ENCODE measurements around the gene TNFRSF25. TPM values are rescaled to one million over a fixed set of nuclear protein-coding genes. Genes with fewer than 3 reads are reported as not detected.

Gene TNFRSF25
- polyA plus RNA-seq, 1 of the 3 experiments (the other 2 are of a cell fraction) = 20.8 TPM

DNA sequence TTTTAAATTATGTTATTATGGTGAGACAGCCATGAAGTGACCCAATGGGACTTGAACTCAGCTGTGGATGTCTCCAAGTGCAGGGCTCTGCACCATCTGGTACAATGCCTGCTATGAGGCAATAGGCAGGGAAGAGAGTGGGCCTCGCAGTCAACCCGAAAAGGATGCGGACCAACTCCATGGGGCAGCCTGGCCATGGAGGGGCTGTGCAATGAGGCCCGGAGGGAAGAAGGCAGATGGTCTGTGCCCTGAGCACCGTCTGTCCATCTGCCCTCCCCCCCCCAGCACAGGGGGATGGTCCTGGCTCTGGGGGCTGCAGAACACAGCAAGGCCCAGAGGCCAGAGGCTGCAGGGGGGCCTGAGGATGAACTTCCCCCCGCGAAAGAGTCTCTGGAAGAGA lies 24.4 kb downstream of the TNFRSF25 start:
- CTCF ChIA-PET = interaction anchor here (1.1 to 13.6 kb wide), 11 partner anchors 8 to 203 kb away, joined by 3 to 290 read pairs (median 9); partner anchors contain the start of genes ESPN, GPR153, HES2 and HES3
- WGBS (ENCODE audit: low lambda C conversion rate) = 93% methylated on average over 5 of the region's 7 CpGs

DNA sequence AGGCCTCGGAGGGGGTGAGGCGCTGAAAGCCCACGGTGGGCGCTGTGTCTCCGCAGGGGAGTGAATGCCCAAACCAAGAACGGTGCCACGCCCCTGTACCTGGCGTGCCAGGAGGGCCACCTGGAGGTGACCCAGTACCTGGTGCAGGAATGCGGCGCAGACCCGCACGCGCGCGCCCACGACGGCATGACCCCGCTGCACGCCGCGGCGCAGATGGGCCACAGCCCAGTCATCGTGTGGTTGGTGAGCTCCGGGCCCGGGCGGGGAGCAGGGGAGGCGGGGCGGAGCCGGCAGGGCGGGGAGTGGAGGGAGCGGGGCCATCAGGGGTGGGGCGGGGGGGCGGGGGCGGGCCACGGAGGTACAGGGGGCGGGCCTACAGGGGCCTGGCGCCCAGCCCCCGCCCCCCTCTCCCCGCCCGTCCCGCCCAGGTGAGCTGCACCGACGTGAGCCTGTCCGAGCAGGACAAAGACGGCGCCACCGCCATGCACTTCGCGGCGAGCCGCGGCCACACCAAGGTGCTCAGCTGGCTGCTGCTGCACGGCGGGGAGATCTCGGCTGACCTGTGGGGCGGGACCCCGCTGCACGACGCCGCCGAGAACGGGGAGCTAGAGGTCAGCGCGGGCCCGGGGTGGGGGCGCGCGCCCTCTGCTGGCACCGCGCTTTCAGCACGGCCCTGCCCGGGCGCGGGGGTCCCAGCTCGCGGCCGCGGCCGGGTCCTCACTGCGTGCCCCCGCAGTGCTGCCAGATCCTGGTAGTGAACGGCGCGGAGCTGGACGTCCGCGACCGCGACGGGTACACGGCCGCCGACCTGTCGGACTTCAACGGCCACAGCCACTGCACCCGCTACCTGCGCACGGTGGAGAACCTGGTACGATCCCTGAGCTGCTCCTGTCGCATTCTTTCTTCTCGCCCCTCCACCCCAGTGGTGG lies 25.5 kb downstream of the TNFRSF25 start:
- ChIA-PET POLR2A (no interaction called here), CTCF (interaction anchor here (0.7 to 13.6 kb wide), 20 partner anchors 9 to 206 kb away, joined by 3 to 290 read pairs (median 5); partner anchors contain the start of genes ESPN, GPR153, HES2 and HES3)
- Histone ChIP-seq H3K27ac (ENCODE audit: low read depth in 2 of 2, low read length in 1 of 2) (no peak overlapping the region), H3K27me3 (ENCODE audit: insufficient read depth) (no peaks in the 10 kb centered on the region), H3K9me3 (no peaks in the 10 kb centered on the region), H3K4me1 (ENCODE audit: control insufficient read depth in 1 of 2, insufficient read depth in 2 of 2, low read depth in 1 of 2, low read length in 1 of 2) (no peaks in the 10 kb centered on the region; a peak in 1 of 4 replicates), H4K20me1 (ENCODE audit: insufficient read depth) (no peaks in the 10 kb centered on the region), H3K36me3 (replicated peaks in 1 of 2; ENCODE audit: control insufficient read depth in 1 of 2, insufficient read depth in 2 of 2, low read length in 1 of 2) (no peaks in the 10 kb centered on the region), H3K4me2 (no peak overlapping the region), H3K79me2 (ENCODE audit: insufficient read depth) (no peaks in the 10 kb centered on the region), H3F3A (replicated peaks; ENCODE audit: insufficient read depth) (peaks cover 8% of the 10 kb centered on the region), H3K4me3 (ENCODE audit: low read depth in 2 of 2, low read length in 1 of 2) (peak overlapping the region in 1 of 2 experiments; percentile 31; a peak in 1 of 4 replicates), H3K9ac (no peak overlapping the region), H3K9me2 (no peaks in the 10 kb centered on the region), H2AFZ (ENCODE audit: low read depth) (no peak overlapping the region)
- peak; percentile 87 for DNase-seq
- WGBS (ENCODE audit: low lambda C conversion rate) = 18% methylated on average over 29 of the region's 101 CpGs
- TF ChIP-seq, protein P1, sequence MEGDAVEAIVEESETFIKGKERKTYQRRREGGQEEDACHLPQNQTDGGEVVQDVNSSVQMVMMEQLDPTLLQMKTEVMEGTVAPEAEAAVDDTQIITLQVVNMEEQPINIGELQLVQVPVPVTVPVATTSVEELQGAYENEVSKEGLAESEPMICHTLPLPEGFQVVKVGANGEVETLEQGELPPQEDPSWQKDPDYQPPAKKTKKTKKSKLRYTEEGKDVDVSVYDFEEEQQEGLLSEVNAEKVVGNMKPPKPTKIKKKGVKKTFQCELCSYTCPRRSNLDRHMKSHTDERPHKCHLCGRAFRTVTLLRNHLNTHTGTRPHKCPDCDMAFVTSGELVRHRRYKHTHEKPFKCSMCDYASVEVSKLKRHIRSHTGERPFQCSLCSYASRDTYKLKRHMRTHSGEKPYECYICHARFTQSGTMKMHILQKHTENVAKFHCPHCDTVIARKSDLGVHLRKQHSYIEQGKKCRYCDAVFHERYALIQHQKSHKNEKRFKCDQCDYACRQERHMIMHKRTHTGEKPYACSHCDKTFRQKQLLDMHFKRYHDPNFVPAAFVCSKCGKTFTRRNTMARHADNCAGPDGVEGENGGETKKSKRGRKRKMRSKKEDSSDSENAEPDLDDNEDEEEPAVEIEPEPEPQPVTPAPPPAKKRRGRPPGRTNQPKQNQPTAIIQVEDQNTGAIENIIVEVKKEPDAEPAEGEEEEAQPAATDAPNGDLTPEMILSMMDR (IDR thresholded peaks at IDR 0.05) = peak; percentile 25; the same call in 1 of the 2 replicates
- TF ChIP-seq EP300 (IDR thresholded peaks at IDR 0.05; ENCODE audit: borderline replicate concordance in 1 of 2, low read depth in 1 of 2, low read length in 1 of 2) (no peak), RXRA (IDR thresholded peaks at IDR 0.05; ENCODE audit: borderline replicate concordance, low read depth) (no peak)

More for the DNA sequence above, 24.4 kb downstream of the TNFRSF25 start:
- H3K4me3 ChIP-seq (ENCODE audit: low read depth in 2 of 2, low read length in 1 of 2) = no peak overlapping the region
- H3K79me2 ChIP-seq (ENCODE audit: insufficient read depth) = no peaks in the 10 kb centered on the region
- POLR2A ChIA-PET = no interaction called here
- no peak overlapping the region for H3K27ac ChIP-seq (ENCODE audit: low read depth in 2 of 2, low read length in 1 of 2)
- no peak overlapping the region for H2AFZ ChIP-seq (ENCODE audit: low read depth)
- TF ChIP-seq, protein P2, sequence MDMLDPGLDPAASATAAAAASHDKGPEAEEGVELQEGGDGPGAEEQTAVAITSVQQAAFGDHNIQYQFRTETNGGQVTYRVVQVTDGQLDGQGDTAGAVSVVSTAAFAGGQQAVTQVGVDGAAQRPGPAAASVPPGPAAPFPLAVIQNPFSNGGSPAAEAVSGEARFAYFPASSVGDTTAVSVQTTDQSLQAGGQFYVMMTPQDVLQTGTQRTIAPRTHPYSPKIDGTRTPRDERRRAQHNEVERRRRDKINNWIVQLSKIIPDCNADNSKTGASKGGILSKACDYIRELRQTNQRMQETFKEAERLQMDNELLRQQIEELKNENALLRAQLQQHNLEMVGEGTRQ (IDR thresholded peaks at IDR 0.05; ENCODE audit: borderline replicate concordance, low read depth, low read length) = no peak
- no peak for TF ChIP-seq RFX5 (IDR thresholded peaks at IDR 0.05; ENCODE audit: low read length)
- TF ChIP-seq POLR2AphosphoS5 (IDR thresholded peaks at IDR 0.05; ENCODE audit: low read depth, low read length) = no peak
- no peak for TF ChIP-seq RXRA (IDR thresholded peaks at IDR 0.05; ENCODE audit: borderline replicate concordance, low read depth)
- no peak for TF ChIP-seq GATA2 (CRISPR knock-in tag; IDR thresholded peaks at IDR 0.05)
- TF ChIP-seq FOSL2 (IDR thresholded peaks at IDR 0.05; ENCODE audit: borderline replicate concordance, low read depth) = no peak
- TF ChIP-seq NFIC (IDR thresholded peaks at IDR 0.05; ENCODE audit: borderline replicate concordance) = no peak
- no peak for TF ChIP-seq TCF12 (IDR thresholded peaks at IDR 0.05)
- TF ChIP-seq, protein P3, sequence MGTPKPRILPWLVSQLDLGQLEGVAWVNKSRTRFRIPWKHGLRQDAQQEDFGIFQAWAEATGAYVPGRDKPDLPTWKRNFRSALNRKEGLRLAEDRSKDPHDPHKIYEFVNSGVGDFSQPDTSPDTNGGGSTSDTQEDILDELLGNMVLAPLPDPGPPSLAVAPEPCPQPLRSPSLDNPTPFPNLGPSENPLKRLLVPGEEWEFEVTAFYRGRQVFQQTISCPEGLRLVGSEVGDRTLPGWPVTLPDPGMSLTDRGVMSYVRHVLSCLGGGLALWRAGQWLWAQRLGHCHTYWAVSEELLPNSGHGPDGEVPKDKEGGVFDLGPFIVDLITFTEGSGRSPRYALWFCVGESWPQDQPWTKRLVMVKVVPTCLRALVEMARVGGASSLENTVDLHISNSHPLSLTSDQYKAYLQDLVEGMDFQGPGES (IDR thresholded peaks at IDR 0.05; ENCODE audit: low read depth, low read length) = no peak
- no peak for TF ChIP-seq CHD2 (IDR thresholded peaks at IDR 0.05; ENCODE audit: low read length, partially characterized antibody)
- TF ChIP-seq SMC3 (IDR thresholded peaks at IDR 0.05; ENCODE audit: low read depth, low read length) = no peak
- TF ChIP-seq RAD21 (IDR thresholded peaks at IDR 0.05; ENCODE audit: low read length) = no peak
- TF ChIP-seq JUND (IDR thresholded peaks at IDR 0.05) = no peak
- TF ChIP-seq TAF1 (IDR thresholded peaks at IDR 0.05; ENCODE audit: borderline replicate concordance, low read depth, low read length) = no peak
- no peaks in the 10 kb centered on the region for H3K36me3 ChIP-seq (replicated peaks in 1 of 2; ENCODE audit: control insufficient read depth in 1 of 2, insufficient read depth in 2 of 2, low read length in 1 of 2)
- no peaks in the 10 kb centered on the region for H3K9me2 ChIP-seq
- no peak overlapping the region for H3K9ac ChIP-seq
- DNase-seq = no peak
- no peaks in the 10 kb centered on the region for H3K27me3 ChIP-seq (ENCODE audit: insufficient read depth)
- no peaks in the 10 kb centered on the region for H4K20me1 ChIP-seq (ENCODE audit: insufficient read depth)
- H3K9me3 ChIP-seq = no peaks in the 10 kb centered on the region
- H3K4me1 ChIP-seq (ENCODE audit: control insufficient read depth in 1 of 2, insufficient read depth in 2 of 2, low read depth in 1 of 2, low read length in 1 of 2) = no peaks in the 10 kb centered on the region; a peak in 1 of 4 replicates
- H3F3A ChIP-seq (replicated peaks; ENCODE audit: insufficient read depth) = peaks cover 8% of the 10 kb centered on the region
- H3K4me2 ChIP-seq = no peak overlapping the region
